GM12891 (cell line): ENCODE data around the gene CLEC9A.

ENCODE experiments used
- POLR2A ChIP-seq: IDR thresholded peaks from 2 replicates; pipeline ENCODE4 v1.6.1; 2011; ENCODE audit warnings: low read depth, low read length, control low read depth
- POLR2AphosphoS5 ChIP-seq: IDR thresholded peaks from 2 replicates; pipeline ENCODE4 v1.6.1; 2011; ENCODE audit warnings: low read depth, low read length, control low read depth

DNA sequence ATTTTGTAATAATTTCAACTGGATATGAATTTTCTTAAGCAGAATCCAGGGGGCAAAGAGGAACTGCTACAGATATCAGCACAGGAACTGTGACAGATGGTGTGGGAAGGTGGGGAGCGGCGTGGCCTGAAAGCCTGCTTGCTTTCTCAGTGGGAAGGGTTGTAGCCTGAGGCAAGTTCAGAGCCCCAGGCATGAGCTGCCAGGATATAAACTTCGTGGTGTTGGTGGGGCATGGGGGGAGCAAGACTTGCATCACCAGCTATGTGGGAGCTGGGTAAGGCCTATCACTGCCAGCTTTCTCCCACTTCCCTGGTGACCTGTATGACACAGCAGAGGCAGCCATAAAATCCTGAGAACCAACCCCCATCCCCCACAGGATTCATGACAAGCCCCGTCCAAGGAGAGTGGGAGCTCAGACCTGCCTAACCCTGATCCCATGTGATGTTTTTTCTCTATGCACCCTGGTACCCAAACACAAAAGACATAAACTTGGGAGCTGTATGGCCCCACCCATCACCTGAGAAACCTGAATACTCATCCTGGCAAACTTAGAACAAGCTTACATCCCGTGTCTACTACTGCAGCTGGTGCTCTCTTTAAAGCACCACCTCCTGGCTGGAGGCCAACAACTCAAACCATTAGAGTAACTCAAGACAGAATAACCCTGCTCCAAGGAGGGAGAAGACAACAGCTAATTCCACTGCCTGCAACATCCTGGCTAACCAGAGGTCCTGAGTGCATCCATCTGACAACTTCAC lies 51.8 kb downstream of the CLEC9A start:
- TF ChIP-seq POLR2AphosphoS5 (no peak), POLR2A (no peak)
